Subcutaneous abdominal adipose tissue (tissue), 5 donors: ENCODE measurements around the gene SLC11A2.
"Not testable (repeated sequence)": the region's sequence is repeated elsewhere in the genome, so short reads cannot be mapped to it uniquely, and the experiment has no call there.

Experiments used
- H3K27ac ChIP-seq: one replicate; pipeline ENCODE4 v1.7.0; 2013; ENCODE audit warnings: low read depth, mild to moderate bottlenecking, inconsistent platforms, low read length, moderate library complexity
- H3K27me3 ChIP-seq, 5 donors: one replicate each; pipeline ENCODE4 v1.7.0; 2013; ENCODE audit warnings: low read length in 5 of 5, inconsistent platforms in 1 of 5; ENCODE audit not compliant: control insufficient read depth in 5 of 5, insufficient read depth in 4 of 5
- H3K36me3 ChIP-seq, 5 donors: one replicate each; pipeline ENCODE4 v1.7.0; 2013; ENCODE audit warnings: low read length in 5 of 5; ENCODE audit not compliant: control insufficient read depth in 5 of 5, insufficient read depth in 5 of 5
- H3K4me1 ChIP-seq, 5 donors: one replicate each; pipeline ENCODE4 v1.7.0; 2013; ENCODE audit warnings: low read length in 5 of 5, mild to moderate bottlenecking in 3 of 5, moderate library complexity in 1 of 5; ENCODE audit not compliant: control insufficient read depth in 5 of 5, insufficient read depth in 5 of 5
- H3K4me3 ChIP-seq, 5 donors: one replicate each; pipeline ENCODE4 v1.7.0; 2013; ENCODE audit warnings: low read length in 5 of 5, low read depth in 1 of 5
- H3K9ac ChIP-seq, 5 donors: one replicate each; pipeline ENCODE4 v1.7.0; 2013; ENCODE audit warnings: low read length in 5 of 5, mild to moderate bottlenecking in 4 of 5, moderate library complexity in 3 of 5
- H3K9me3 ChIP-seq, 5 donors: one replicate each; pipeline ENCODE4 v1.7.0; 2013; ENCODE audit warnings: low read length in 5 of 5; ENCODE audit not compliant: control insufficient read depth in 5 of 5
- donor health status: healthy.
- donor health status: healthy.
- donor health status: healthy.
- donor health status: healthy.
- donor health status: healthy.

The SLC11A2 gene

GRCh38 chr12:51014467-51014866 lies 11.7 kb downstream of the SLC11A2 start:
- H3K4me1 ChIP-seq, result peaks cover 0 to 10% (median 0%) of the 10 kb centered on the region in 5 donors
- not testable (repeated sequence) for H3K36me3 ChIP-seq, H3K9me3 ChIP-seq, H3K27ac ChIP-seq, H3K27me3 ChIP-seq, H3K9ac ChIP-seq, H3K4me3 ChIP-seq

GRCh38 chr12:51013441-51013840 lies 12.7 kb downstream of the SLC11A2 start:
- no peaks in the 10 kb centered on the region for H3K36me3 ChIP-seq
- no peaks in the 10 kb centered on the region for H3K27me3 ChIP-seq
- no peak overlapping the region for H3K27ac ChIP-seq
- H3K9ac ChIP-seq, result no peak overlapping the region
- no peaks in the 10 kb centered on the region for H3K9me3 ChIP-seq
- H3K4me3 ChIP-seq, result no peak overlapping the region
- peaks cover 0 to 12% (median 0%) of the 10 kb centered on the region in 5 donors for H3K4me1 ChIP-seq

GRCh38 chr12:51012570-51013236 lies 13.5 kb downstream of the SLC11A2 start:
- no peak overlapping the region for H3K9ac ChIP-seq
- peaks cover 0 to 12% (median 0%) of the 10 kb centered on the region in 5 donors for H3K4me1 ChIP-seq
- H3K9me3 ChIP-seq, result no peaks in the 10 kb centered on the region
- H3K36me3 ChIP-seq, result peaks cover 0 to 2% (median 0%) of the 10 kb centered on the region in 5 donors
- H3K4me3 ChIP-seq, result no peak overlapping the region
- H3K27ac ChIP-seq, result no peak overlapping the region
- no peaks in the 10 kb centered on the region for H3K27me3 ChIP-seq

- no peak overlapping the region for H3K27ac ChIP-seq
- no peaks in the 10 kb centered on the region for H3K9me3 ChIP-seq
- peaks cover 0 to 12% (median 0%) of the 10 kb centered on the region in 5 donors for H3K4me1 ChIP-seq
- H3K27me3 ChIP-seq, result no peaks in the 10 kb centered on the region
- no peak overlapping the region for H3K4me3 ChIP-seq
- peaks cover 0 to 7% (median 3%) of the 10 kb centered on the region in 5 donors for H3K36me3 ChIP-seq
- H3K9ac ChIP-seq, result no peak overlapping the region
These were observed 14.2 kb downstream of the SLC11A2 start for GRCh38 chr12:51011955-51012354.

- Histone ChIP-seq H3K9ac (peak overlapping the region in 1 of 5 donors; percentile 25), H3K9me3 (no peaks in the 10 kb centered on the region), H3K4me3 (peak overlapping the region in 1 of 5 donors; percentile 42), H3K27ac (peak overlapping the region; percentile 16), H3K27me3 (no peaks in the 10 kb centered on the region), H3K36me3 (peaks cover 10 to 31% (median 20%) of the 10 kb centered on the region in 5 donors), H3K4me1 (peaks cover 0 to 12% (median 0%) of the 10 kb centered on the region in 5 donors)
These were observed 17.1 kb downstream of the SLC11A2 start for GRCh38 chr12:51009056-51009440.

- peaks cover 10 to 31% (median 20%) of the 10 kb centered on the region in 5 donors for H3K36me3 ChIP-seq
- H3K9ac ChIP-seq, result peak overlapping the region in 3 of 5 donors; percentile 10 to 35 (median 25)
- no peaks in the 10 kb centered on the region for H3K27me3 ChIP-seq
- H3K4me1 ChIP-seq, result peaks cover 0 to 12% (median 0%) of the 10 kb centered on the region in 5 donors
- peak overlapping the region; percentile 16 for H3K27ac ChIP-seq
- H3K4me3 ChIP-seq, result peak overlapping the region in 1 of 5 donors; percentile 42
- no peaks in the 10 kb centered on the region for H3K9me3 ChIP-seq
These were observed 17.7 kb downstream of the SLC11A2 start for GRCh38 chr12:51008329-51009055.

GRCh38 chr12:51005671-51006070 lies 20.5 kb downstream of the SLC11A2 start:
- Histone ChIP-seq H3K9me3 (no peaks in the 10 kb centered on the region), H3K36me3 (peaks cover 10 to 45% (median 23%) of the 10 kb centered on the region in 5 donors), H3K4me1 (peaks cover 0 to 5% (median 0%) of the 10 kb centered on the region in 5 donors), H3K27me3 (no peaks in the 10 kb centered on the region), H3K9ac (no peak overlapping the region), H3K27ac (no peak overlapping the region), H3K4me3 (no peak overlapping the region)

- no peak overlapping the region for H3K27ac ChIP-seq
- no peak overlapping the region for H3K9ac ChIP-seq
- peaks cover 0 to 5% (median 0%) of the 10 kb centered on the region in 5 donors for H3K4me1 ChIP-seq
- no peaks in the 10 kb centered on the region for H3K9me3 ChIP-seq
- H3K27me3 ChIP-seq, result no peaks in the 10 kb centered on the region
- peaks cover 10 to 52% (median 28%) of the 10 kb centered on the region in 5 donors for H3K36me3 ChIP-seq
- H3K4me3 ChIP-seq, result no peak overlapping the region
These were observed 21.2 kb downstream of the SLC11A2 start for GRCh38 chr12:51005030-51005429.

GRCh38 chr12:51004504-51004903 lies 21.7 kb downstream of the SLC11A2 start:
- peaks cover 0 to 3% (median 0%) of the 10 kb centered on the region in 5 donors for H3K4me1 ChIP-seq
- peaks cover 10 to 53% (median 29%) of the 10 kb centered on the region in 5 donors for H3K36me3 ChIP-seq
- H3K9me3 ChIP-seq, result no peaks in the 10 kb centered on the region
- no peak overlapping the region for H3K9ac ChIP-seq
- no peaks in the 10 kb centered on the region for H3K27me3 ChIP-seq
- H3K4me3 ChIP-seq, result no peak overlapping the region
- H3K27ac ChIP-seq, result no peak overlapping the region

GRCh38 chr12:51001799-51002198 lies 24.4 kb downstream of the SLC11A2 start:
- Histone ChIP-seq H3K4me1 (peaks cover 0 to 7% (median 4%) of the 10 kb centered on the region in 5 donors), H3K27me3 (no peaks in the 10 kb centered on the region), H3K9ac (no peak overlapping the region), H3K27ac (no peak overlapping the region), H3K36me3 (peaks cover 15 to 55% (median 33%) of the 10 kb centered on the region in 5 donors), H3K4me3 (no peak overlapping the region), H3K9me3 (no peaks in the 10 kb centered on the region)
